DMS79 (cell line): ENCODE measurements around the gene MTX1.
A peak's percentile ranks its signal among the peaks of the same experiment; 100 is the strongest.
"Not testable (repeated sequence)": the region's sequence is repeated elsewhere in the genome, so short reads cannot be mapped to it uniquely, and the experiment has no call there.

Source experiments
- DNase-seq: peaks from one replicate; lab custom pipeline; 2025; lab: John Stamatoyannopoulos, UW

Gene MTX1

DNA sequence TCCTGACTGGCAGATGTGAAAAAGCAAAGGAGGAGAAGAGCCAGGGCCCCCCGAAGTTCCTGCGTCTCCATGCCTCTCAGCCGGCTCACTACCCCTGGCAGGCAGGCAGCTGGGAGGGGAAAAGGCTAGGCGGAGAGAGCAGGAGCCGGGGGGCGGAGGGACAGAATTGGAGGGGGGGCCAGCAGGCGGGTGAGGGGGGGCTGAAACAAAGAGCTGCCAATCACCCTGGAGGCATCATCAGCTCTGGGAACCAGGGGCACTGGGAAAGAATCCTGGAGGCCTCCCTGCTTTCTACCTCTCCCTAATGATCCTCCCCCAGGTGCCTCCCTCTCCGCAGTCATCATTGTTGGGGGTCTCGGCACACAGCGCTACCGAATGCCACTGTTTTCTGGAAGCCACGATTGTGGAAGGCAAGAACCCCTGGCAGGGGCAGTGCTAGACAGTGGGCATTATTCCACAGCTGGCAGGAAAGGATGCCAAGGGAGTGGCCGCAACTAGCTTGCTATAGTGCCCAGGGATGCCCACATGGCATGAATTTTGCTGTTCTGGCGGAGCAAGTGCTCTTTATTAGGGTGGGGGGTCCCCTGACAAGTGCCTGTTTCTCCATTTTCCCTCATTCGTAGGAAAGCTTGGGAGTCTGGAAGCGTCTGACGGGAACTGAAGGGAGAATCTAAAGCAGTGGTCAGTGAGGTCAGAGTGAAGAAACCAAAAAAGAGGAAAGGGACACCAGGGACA, 522 bp upstream of the MTX1 start, which contains the start of gene THBS3:
Gene THBS3 (minus strand): TSS at position 92 of the 735 bp plus-strand sequence. CDS start 21 bp downstream, at position 71.
- peak; percentile 19 for DNase-seq

DNA sequence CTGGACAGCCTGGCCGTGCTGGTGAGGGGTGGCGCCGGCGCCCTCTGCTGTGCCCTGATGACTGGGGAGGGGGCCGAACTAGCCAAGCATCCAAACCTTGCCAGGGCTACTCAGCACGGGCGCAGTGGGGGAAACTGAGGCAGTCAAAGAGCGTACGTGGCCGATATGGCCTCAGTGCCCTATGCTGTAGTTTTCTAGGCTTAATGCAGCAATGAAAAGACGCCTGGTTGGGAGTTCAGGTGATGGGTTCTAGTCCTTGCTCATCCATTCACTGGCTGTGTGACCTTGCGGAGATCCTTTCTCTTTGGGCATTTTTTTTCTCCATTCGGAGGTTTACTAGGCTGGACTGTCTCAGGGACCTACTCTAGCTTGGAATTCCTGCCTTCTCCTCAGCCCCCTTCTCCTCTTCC, 822 bp downstream of the MTX1 start:
- DNase-seq, result no peak

DNA sequence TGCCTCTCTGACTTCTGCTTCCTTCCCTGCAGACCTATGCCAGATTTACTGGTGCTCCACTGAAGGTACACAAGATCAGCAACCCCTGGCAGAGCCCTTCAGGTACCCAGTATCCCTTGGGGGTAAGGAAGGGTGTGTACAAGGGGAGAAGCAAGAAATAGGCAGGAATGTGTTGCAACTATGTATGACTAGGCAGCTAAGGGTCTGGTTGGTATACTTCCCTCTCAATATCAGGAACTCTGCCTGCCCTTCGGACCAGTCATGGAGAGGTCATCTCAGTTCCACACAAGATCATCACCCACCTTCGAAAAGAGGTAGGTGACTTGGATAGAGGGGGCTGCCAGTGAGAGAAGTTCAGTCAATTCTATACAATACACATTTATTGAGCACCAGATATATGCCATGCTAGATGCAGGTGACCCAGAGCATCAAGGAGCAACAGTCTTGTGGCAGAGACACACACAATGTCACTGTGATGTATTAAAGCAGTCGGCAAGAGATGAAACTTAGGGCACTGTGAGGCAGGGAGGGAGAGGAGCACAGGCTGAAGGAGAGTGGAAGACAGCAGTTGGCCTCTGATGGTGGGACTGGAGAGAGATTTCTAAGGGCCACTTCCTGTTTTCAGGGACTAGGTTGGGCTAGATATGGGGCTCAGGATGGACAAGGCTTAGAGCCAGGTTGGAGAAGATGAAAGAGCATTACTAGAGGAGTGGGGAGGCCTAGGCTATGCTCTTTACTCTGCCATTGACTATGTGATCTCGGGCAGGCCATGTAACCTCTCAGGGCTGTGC, 2.0 kb downstream of the MTX1 start:
- no peak for DNase-seq

DNA sequence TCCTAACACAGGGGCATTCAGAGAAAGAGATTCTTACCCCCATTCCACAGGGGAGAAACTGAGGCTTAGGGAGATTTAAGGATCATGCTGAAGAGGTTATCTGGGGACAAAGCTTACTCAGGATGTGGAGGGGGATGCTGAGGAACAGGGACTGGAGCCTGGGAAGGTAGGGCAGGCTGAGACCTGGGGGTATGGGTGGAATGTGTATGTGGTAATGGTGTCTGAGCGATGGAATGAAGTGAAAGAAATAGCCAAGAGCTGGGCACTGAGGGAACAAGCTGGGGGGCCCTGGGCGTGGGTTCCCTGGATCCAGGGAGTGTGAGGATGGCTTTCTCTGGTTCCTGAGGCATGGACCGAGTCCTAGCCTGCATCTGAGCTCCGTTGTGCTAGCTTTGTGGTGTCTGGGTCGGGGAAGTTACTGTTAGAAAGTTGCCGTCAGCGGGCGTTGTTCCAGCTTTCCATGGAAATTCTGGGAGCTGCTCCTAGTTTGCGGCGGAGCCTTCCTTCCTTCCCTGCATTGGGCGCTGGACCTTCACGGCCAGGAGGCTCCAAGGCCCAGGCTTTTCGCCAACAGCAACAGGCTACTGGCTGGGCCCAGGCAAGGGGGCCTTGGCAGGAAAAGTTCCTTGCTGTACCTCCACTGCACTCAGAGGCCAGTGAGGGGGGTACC, 3.0 kb downstream of the MTX1 start:
- not testable (repeated sequence) for DNase-seq

DNA sequence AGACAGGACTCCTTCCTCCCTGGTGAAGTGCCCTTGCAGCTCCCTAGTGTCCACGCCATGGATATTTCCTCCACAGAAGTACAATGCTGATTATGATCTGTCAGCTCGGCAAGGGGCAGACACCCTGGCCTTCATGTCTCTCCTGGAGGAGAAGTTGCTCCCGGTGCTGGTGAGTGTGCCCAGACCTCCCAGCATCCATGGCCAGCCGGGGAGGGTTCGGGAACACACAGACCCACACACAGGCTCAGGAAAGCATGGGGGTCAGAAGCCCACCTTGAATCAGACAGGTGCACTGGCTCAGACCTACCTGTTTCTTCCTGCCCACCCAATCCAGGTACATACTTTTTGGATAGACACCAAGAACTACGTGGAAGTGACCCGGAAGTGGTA, 3.6 kb downstream of the MTX1 start:
- not testable (repeated sequence) for DNase-seq

DNA sequence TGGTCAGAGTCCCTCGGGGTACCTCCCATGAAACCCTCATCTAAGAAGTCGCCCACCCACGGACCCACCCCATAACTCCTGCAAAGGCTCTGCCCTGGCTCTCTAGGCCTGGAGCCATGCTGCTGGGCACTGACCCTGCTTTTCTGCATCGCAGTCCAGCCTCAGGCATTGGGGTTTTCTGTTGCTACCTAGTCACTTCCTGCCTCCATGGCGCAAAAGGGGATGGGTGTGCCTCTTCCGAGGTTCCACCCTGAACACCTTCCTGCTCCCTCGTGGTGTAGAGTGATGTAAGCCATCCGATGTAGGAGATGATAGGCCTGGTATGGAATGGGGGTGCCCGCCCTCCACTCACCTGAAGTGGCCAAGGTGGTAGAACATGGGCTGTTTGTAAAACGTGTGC, 6.2 kb downstream of the MTX1 start:
- not testable (repeated sequence) for DNase-seq

DNA sequence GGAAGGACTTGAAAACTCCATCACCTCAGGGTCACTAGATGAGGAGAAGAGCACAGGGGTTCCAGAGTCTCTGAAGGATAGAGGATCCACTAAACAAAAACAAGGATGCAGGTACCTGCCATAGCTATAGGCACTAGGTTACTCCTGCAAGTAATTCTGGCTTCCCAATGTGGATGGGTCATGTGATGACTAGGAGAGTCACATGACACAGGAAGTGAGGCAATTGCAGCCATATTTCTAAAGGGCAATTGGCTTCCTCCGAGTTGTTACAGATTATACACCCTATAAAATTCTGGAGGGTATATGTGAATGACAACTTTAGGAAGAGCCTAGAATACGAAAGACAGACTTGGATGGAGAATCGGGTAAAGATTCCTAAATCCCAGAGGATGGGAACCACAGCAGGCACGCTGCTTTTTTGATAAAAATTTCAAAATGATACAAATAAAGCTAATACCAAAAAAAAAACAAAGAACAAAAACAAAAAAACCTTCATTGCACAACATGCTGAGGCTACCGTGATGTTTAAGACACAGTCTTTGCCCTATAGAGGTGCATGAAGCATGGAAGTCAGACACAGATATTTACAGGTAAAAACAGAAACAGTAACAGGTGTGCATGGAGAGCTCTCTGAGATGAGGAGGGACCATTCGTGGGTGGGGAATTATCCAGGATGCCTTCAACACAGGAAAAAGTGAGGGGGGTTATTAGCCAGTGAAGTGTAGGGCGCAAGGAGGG, 10.5 kb downstream of the MTX1 start:
- peak; percentile 6 for DNase-seq

DNA sequence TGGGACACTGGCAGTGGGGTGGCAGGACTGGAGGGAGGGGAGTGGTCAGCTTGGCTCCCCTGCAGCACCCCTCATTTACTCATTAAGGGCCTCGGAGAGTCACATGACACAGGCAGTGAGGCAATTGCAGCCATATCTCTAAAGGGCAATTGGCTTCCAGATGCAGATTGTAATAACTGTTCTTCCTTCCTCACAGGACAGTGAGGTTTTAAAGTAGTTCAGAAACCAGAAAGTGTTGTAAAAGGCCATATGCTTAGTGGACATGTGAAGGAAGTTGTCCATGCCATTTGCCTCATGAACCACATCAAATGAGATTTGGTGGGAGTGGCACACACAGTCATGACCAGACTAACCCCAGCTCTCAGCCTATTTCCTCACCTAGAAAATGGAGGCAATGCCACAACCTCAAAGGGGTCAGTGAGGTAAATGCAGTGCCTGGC, 11.1 kb downstream of the MTX1 start:
- no peak for DNase-seq

DNA sequence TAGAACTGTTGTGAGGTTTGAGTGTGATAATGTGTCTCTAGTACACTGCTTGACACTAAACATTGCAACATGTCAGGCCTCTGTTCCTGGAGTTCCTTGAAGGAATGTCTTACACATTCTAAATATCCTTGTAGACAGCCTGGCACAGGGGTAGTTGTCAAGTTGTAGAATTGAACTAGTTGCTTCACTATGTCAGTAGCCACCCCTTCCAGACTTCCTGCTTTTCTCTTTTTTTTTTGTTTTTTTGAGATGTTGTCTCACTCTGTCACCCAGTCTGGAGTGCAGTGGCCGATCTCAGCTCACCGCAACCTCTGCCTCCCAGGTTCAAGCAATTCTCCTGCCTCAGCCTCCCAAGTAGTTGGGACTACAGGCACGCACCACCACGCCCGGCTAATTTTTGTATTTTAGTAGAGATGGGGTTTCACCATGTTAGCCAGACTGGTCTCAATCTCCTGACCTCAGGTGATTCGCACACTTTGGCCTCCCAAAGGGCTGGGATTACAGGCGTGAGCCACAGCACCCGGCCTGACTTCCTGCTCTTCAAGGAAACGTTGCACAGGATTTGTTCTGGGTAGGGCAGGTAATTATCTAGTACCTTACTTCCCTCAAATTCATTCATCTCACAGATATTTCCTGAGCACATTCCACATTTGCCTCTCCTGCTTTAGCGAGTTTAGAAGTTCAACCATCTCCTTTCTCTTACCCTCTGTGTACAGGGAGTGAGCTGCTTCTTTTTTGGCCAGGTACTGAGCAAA, 11.9 kb downstream of the MTX1 start:
- DNase-seq, result not testable (repeated sequence)

DNA sequence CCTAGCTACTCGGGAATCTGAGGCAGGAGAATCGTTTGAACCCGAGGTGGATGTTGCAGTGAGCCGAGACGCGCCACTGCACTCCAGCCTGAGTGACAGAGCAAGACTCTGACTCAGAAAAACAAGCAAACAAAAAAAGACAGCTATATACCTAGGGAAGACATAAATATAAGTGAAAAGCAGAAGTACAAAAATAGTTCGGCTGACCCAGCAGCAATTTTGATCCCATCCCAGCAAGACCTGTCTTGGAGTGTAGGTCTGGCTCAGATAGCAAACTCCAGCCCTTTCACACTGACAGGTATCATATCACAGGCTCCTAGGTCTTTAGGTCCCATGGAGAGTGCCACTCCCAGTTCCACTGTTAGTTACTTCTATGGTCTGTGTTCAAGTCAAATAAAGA, 14.6 kb downstream of the MTX1 start:
- no peak for DNase-seq

DNA sequence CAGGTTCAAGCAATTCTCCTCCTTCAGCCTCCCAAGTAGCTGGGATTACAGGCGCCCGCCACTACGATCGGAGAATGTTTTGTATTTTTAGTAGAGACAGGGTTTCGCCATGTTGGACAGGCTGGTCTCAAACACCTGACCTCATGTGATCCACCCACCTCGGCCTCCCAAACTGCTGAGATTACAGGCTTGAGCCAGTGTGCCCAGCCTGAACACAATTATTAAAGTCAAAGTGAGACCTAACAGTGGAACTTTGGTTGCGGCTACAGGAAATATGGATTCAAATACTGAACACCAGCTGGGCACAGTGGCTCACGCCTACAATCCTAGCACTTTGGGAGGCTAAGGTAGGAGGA, 16.9 kb downstream of the MTX1 start:
- not testable (repeated sequence) for DNase-seq

DNA sequence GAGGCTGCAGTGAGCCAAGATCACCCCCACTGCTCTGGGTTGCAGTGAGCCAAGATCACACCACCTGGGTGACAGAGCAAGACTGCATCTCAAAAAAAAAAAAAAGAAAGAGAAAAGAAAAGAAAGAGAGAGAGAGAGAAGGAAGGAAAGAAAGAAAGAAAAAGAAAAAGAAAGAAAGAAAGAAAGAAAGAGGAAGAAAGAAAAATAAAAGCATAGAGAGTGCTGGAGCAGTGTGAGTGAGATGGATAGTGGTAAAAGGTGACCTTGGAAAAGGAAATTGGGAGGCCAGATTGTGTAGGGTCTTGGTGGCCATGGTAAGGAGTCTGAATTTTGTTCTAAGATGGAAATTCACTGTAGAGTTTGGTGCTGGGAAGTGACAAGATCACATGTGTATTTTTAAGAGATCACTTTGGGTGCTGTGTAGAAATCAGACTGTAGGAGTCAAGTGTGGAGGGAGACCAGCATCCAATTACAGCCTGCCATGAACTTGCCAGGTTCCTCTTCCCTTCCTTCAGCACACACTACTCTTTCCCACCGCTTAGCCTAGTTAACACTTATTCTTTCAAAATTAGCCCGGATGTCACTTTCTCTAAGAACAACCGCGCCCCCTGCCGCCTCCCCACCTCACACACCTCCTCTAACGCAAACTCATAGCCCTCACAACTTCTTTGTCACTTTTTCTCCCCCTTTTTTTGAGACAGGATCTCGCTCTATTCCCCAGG, 17.9 kb downstream of the MTX1 start:
- peak; percentile 46 for DNase-seq

DNA sequence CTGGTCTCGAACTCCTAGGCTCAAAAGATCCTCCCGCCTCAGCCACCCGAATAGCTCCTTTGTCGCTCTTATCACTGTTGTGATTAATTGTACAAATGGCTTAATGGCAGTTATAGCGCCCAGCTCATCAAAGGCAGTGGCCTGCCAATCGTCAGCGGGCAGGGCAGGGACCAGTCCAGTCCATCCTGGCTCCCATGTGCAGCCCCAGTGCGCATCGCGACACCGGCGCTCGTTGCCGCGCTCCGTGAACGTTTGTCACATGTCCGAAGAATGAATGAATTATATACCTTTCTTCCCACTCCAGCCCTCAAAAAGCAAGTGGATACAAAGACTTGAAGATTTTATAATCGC, 18.4 kb downstream of the MTX1 start:
- DNase-seq, result peak; percentile 33

DNA sequence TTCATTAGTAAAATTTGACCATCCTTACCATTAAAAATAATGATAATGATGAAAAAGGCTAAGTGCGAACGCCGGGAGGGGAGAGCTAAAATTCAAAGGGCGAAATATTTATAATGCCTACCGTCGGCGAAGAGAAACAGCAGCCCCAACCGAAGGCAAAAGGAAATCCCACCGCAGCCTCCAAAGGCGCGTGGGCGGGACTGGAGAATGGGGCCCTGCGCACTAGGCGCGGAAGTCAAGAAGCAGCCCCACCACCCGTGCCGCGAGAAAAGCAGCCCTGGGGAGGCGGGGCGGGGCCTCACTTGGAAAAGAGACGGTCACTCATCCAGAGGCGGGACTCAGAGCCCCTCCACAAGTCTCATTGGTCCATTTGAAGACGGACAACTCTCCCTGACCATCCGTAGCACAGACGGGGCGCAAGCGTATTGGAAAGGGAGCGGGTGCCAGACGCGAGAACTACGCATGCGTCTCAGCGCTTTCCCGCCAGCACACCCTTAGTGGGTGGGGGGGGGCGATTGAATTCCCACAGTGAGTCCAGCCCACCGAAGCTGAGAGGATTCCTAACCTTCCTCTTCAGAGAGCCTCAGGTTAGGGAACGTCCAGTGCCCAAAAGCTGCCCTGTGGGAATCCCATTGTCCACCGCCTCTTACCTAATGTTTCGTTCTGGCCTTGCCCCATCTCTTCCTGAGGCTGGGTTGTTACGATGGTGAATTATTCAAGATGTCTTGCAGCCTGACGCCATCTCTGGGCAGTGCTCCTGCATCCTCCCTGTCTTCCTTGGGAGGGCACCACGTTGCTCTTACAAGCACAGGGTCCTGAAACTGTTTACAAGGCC, 19.0 kb downstream of the MTX1 start:
- peak; percentile 99 for DNase-seq

DNA sequence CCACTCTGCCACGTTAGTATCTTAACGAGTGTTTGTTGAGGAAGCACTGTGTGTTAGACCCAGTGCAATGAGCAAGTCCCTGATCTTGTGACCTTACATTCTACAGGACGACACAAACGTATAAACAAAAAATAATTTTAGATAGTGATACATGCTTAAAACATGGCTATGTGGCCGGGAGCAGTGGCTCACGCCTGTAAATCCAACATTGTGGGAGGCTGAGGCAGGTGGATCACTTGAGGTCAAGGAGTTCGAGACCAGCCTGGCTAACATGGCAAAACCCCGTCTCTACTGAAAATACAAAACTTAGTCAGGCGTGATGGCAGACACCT, 19.6 kb downstream of the MTX1 start:
- no peak for DNase-seq

DNA sequence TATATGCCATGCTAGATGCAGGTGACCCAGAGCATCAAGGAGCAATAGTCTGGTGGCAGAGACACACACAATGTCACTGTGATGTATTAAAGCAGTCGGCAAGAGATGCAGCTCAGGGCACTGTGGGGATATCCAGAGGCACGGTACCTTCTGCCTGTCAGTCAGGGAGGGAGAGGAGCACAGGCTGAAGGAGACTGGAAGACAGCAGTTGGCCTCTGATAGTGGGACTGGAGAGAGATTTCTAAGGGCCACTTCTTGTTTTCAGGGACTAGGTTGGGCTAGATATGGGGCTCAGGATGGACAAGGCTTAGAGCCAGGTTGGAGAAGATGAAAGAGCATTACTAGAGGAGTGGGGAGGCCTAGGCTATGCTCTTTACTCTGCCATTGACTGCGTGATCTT, 22.8 kb downstream of the MTX1 start:
- DNase-seq, result not testable (repeated sequence)

DNA sequence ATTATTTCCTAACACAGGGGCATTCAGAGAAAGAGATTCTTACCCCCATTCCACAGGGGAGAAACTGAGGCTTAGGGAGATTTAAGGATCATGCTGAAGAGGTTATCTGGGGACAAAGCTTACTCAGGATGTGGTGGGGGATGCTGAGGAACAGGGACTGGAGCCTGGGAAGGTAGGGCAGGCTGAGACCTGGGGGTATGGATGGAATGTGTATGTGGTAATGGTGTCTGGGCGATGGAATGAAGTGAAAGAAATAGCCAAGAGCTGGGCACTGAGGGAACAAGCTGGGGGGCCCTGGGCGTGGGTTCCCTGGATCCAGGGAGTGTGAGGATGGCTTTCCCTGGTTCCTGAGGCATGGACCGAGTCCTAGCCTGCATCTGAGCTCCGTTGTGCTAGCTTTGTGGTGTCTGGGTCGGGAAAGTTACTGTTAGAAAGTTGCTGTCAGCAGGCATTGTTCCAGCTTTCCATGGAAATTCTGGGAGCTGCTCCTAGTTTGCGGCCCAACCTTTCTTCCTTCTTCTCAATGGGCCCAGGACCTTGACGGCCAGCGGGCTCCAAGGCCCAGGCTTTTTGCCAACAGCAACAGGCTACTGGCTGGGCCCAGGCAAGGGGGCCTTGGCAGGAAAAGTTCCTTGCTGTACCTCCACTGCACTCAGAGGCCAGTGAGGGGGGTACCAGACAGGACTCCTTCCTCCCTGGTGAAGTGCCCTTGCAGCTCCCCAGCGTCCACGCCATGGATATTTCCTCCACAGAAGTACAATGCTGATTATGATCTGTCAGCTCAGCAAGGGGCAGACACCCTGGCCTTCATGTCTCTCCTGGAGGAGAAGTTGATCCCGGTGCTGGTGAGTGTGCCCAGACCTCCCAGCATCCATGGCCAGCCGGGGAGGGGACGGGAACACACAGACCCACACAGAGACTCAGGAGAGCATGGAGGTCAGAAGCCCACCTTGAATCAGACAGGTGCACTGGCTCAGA, 23.8 kb downstream of the MTX1 start:
- DNase-seq, result not testable (repeated sequence)

DNA sequence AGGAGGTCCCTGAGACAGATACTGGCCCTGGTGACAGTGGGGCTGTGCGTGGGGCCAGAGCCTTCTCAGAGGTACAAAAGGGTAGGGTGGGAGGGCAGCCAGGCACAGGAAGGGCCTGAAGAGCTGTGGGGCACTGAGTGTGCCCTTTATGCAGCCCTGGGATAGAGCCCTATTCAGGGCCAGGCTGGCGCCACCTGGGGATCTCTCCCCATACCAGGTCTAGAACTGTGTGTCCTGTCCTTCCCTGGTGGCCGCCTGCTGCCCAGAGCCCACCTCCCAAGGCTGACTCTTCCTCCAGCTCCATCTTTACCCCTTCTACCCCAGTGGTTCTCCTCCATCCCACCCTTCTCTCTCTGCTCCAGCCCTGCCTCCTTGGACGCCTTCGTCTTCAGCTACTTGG, 25.0 kb downstream of the MTX1 start:
- not testable (repeated sequence) for DNase-seq

DNA sequence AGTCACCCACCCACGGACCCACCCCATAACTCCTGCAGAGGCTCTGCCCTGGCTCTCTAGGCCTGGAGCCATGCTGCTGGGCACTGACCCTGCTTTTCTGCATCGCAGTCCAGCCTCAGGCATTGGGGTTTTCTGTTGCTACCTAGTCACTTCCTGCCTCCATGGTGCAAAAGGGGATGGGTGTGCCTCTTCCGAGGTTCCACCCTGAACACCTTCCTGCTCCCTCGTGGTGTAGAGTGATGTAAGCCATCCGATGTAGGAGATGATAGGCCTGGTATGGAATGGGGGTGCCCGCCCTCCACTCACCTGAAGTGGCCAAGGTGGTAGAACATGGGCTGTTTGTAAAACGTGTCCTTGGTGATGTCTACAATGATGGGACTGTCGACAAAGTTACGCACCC, 26.9 kb downstream of the MTX1 start:
- not testable (repeated sequence) for DNase-seq
